Mesodermal cell (in vitro differentiated cells): ENCODE data around the gene LAMB4. TPM values are rescaled to one million over a fixed set of nuclear protein-coding genes. Genes with fewer than 3 reads are reported as not detected.

ENCODE experiments used
- H3K27ac ChIP-seq: 2 replicates; pipeline ENCODE4 v1.7.0; 2013; ENCODE audit warnings: mild to moderate bottlenecking, low read depth, low read length, moderate library complexity; ENCODE audit not compliant: severe bottlenecking
- H3K36me3 ChIP-seq: 2 replicates; pipeline ENCODE4 v1.7.1; 2013; ENCODE audit warnings: mild to moderate bottlenecking, low read length, moderate library complexity; ENCODE audit not compliant: control insufficient read depth, insufficient read depth
- H3K4me1 ChIP-seq: one replicate; pipeline ENCODE4 v1.7.1; 2013; ENCODE audit warnings: mild to moderate bottlenecking, low read length; ENCODE audit not compliant: insufficient read depth, control insufficient read depth, poor library complexity, severe bottlenecking
- H3K4me3 ChIP-seq: 2 replicates; pipeline ENCODE4 v1.7.0; 2013; ENCODE audit warnings: low read length, control low read depth, mild to moderate bottlenecking; ENCODE audit not compliant: insufficient read depth, poor library complexity, severe bottlenecking; ENCODE audit errors: extremely low read depth
- H3K9me3 ChIP-seq: 2 replicates; pipeline ENCODE4 v1.7.1; 2013; ENCODE audit warnings: mild to moderate bottlenecking, low read length, moderate library complexity; ENCODE audit not compliant: control insufficient read depth
- WGBS, 2 experiments: methylation state at CpG; one replicate each; pipeline ENCODE4 v1.1.5; 2013; ENCODE audit warnings: missing lambda C conversion rate in 2 of 2; ENCODE audit not compliant: insufficient coverage in 2 of 2; 5-methylcytosine and 5-hydroxymethylcytosine counted together
- polyA plus RNA-seq, 2 experiments: library from polyadenylated mRNA; stranded (reverse); fragments of 50-300 nt; gene quantifications; one replicate each; pipeline ENCODE4 v1.2.3, GENCODE V29; 2013

LAMB4 gene, protein sequence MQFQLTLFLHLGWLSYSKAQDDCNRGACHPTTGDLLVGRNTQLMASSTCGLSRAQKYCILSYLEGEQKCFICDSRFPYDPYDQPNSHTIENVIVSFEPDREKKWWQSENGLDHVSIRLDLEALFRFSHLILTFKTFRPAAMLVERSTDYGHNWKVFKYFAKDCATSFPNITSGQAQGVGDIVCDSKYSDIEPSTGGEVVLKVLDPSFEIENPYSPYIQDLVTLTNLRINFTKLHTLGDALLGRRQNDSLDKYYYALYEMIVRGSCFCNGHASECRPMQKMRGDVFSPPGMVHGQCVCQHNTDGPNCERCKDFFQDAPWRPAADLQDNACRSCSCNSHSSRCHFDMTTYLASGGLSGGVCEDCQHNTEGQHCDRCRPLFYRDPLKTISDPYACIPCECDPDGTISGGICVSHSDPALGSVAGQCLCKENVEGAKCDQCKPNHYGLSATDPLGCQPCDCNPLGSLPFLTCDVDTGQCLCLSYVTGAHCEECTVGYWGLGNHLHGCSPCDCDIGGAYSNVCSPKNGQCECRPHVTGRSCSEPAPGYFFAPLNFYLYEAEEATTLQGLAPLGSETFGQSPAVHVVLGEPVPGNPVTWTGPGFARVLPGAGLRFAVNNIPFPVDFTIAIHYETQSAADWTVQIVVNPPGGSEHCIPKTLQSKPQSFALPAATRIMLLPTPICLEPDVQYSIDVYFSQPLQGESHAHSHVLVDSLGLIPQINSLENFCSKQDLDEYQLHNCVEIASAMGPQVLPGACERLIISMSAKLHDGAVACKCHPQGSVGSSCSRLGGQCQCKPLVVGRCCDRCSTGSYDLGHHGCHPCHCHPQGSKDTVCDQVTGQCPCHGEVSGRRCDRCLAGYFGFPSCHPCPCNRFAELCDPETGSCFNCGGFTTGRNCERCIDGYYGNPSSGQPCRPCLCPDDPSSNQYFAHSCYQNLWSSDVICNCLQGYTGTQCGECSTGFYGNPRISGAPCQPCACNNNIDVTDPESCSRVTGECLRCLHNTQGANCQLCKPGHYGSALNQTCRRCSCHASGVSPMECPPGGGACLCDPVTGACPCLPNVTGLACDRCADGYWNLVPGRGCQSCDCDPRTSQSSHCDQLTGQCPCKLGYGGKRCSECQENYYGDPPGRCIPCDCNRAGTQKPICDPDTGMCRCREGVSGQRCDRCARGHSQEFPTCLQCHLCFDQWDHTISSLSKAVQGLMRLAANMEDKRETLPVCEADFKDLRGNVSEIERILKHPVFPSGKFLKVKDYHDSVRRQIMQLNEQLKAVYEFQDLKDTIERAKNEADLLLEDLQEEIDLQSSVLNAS (N-terminal part only)
- polyA plus RNA-seq (2013, experiment 1 of 2): 0.33 TPM
- not detected for polyA plus RNA-seq (2013, experiment 2 of 2)

DNA sequence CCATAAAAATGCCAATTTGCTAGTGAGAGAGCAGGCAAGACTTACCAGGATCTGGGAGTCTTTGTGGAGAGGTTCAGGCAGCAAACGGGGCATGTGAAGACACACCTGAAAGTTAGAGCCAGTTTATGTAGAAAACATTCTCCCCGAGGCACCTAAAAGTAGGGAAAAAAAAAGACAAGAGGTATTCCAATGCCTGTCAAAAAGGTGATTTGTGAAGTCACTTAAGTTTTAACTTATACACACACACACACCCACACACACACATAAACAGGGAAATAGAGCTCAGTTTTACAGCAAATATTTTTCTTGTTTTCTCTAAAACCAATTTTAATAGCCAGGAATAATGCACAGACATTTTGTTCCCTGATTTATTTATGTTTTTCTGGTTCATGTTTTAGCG, at the start of gene LAMB4:
LAMB4 (minus strand) TSS at position 101 of the 400 bp plus-strand sequence. CDS start 7,197 bp downstream, outside the sequence.
- H3K4me3 ChIP-seq: no peak within 1 kb of the TSS
- H3K36me3 ChIP-seq: no peaks in the 10 kb centered on the region
- no peaks in the 10 kb centered on the region for H3K9me3 ChIP-seq
- peaks cover 7% of the 10 kb centered on the region for H3K4me1 ChIP-seq
- no peak within 1 kb of the TSS for H3K27ac ChIP-seq
- 83 to 100% methylated on average over 1 of the region's 3 CpGs for WGBS, 2 experiments

DNA sequence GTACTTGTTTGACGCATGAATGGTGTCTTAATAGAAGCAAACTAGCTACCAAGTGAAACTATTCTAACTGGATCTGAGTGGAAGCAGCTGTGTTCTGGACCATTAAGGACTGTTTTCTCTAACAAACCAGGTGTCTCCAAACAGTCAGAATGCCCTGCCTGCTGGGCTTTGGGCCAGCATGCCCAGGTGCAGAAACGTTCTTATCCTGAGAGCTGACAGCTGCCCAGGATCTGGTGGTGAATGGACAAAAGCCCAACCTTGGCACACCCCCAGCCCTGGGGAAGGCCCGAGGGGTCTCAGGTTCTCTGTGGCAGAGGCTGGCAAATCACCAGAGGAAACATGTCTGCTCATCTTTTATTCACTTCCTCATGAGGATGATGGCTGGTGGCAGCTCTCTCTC, 48.2 kb upstream of the LAMB4 start:
- 80 to 86% methylated on average over 1 to 3 of the region's 3 CpGs for WGBS, 2 experiments
- Histone ChIP-seq H3K4me3 (no peak overlapping the region), H3K9me3 (no peaks in the 10 kb centered on the region), H3K27ac (no peak overlapping the region), H3K36me3 (no peaks in the 10 kb centered on the region), H3K4me1 (no peaks in the 10 kb centered on the region)

DNA sequence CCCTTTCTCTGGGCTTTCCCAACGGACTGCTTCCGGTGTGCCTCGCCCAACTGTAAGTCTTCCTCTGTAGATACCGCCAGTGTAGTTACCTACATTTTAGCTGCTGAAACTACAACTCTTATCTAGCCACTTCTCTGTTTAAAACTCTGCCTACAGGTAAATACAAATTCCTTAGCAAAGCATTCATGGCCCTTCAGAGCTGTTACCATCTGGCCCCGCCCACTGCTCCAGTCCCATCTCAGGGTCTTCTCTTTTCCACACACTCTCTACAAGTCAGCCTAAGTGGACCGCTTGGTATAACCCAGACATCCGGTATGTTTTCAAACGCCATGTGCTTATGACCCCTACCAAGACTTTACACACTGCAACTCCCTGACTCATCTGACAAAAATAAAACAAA, 41.0 kb upstream of the LAMB4 start:
- Histone ChIP-seq H3K27ac (no peak overlapping the region), H3K4me3 (no peak overlapping the region), H3K9me3 (no peaks in the 10 kb centered on the region), H3K4me1 (no peaks in the 10 kb centered on the region), H3K36me3 (no peaks in the 10 kb centered on the region)
- WGBS, 2 experiments: 95 to 98% methylated on average over 8 of the region's 8 CpGs

DNA sequence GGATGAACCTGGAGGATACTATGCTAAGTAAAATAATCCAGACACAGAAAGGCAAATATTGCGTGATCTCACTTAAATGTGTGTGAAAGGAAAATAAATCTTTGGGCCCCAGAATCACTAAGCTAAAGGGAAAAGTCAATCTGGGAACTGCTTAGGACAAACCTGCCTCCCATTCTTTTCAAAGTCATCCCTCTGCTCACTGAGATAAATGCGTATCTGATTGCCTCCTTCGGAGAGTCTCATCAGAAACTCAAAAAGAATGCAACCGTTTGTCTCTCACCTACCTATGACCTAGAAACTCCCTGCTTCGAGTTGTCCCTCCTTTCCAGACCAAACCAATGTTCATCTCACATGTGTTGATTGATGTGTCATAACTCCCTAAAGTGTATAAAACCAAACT, 40.1 kb upstream of the LAMB4 start:
- Histone ChIP-seq H3K4me3 (no peak overlapping the region), H3K4me1 (no peaks in the 10 kb centered on the region), H3K36me3 (no peaks in the 10 kb centered on the region), H3K9me3 (no peaks in the 10 kb centered on the region), H3K27ac (no peak overlapping the region)
- WGBS, 2 experiments: 71 to 81% methylated on average over 2 to 4 of the region's 5 CpGs

DNA sequence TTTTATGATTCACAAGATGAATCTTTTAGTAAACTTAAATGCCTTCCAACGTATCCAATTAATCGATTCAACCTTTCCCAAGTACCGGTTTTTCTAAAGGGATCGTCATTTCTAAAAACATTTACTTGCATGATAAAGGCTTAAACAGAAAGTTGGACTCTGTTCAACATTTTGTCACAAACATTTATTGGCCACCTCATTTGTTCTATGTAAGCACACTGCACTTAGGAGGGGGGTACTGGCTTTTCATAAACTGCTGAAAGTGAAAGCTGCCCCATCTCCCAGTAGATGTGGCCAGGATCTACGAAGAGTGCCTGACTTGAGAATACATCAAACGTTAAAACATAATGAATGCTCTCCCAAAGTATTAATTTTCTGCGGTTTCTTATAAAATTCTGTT, 37.3 kb upstream of the LAMB4 start:
- Histone ChIP-seq H3K4me1 (no peaks in the 10 kb centered on the region), H3K27ac (no peak overlapping the region), H3K36me3 (no peaks in the 10 kb centered on the region), H3K4me3 (no peak overlapping the region), H3K9me3 (no peaks in the 10 kb centered on the region)
- 94 to 95% methylated on average over 5 to 7 of the region's 7 CpGs for WGBS, 2 experiments

DNA sequence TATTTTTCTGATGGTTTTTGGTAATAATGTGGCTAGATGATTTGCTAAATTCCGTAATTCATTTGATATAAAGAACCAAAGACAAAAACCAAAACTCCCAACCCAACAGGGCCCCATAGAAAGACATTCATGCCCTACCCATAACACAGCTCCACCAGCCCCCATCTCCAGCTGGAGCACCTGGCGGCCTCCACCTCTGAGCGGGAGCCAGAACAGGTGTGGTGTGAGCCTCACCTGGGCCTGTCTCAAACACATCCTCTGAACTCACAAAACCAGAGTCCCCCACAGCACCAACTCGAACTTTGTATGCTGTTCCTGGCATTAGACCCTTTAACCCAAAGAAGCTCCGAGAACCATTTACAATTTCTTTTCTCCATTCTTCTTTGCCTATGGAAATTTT, 36.5 kb upstream of the LAMB4 start:
- WGBS, 2 experiments: 85 to 100% methylated on average over 2 to 3 of the region's 5 CpGs
- no peaks in the 10 kb centered on the region for H3K4me1 ChIP-seq
- H3K36me3 ChIP-seq: no peaks in the 10 kb centered on the region
- H3K27ac ChIP-seq: no peak overlapping the region
- no peak overlapping the region for H3K4me3 ChIP-seq
- no peaks in the 10 kb centered on the region for H3K9me3 ChIP-seq

DNA sequence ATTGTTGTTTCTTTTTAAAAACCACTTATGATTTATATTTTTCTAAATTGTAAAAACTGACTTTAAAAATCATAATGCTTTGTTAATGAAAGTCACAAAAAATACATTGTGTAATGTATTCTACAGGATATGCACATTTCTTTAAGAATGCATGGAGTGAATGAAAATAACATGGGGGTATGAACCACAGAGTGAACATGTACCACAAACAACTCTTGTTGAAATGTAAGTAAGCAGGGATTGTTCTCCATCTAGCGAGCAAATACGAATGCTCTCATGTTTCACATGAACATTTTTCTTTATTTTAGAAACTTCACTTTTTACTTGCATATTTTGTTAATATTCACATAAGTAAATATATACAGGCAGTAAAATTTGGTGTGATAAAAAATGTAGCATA, 35.6 kb upstream of the LAMB4 start:
- H3K27ac ChIP-seq: no peak overlapping the region
- H3K4me1 ChIP-seq: no peaks in the 10 kb centered on the region
- no peaks in the 10 kb centered on the region for H3K36me3 ChIP-seq
- no CpG with 5 or more reads among the region's 2 CpGs for WGBS, 2 experiments
- H3K9me3 ChIP-seq: no peaks in the 10 kb centered on the region
- H3K4me3 ChIP-seq: no peak overlapping the region

DNA sequence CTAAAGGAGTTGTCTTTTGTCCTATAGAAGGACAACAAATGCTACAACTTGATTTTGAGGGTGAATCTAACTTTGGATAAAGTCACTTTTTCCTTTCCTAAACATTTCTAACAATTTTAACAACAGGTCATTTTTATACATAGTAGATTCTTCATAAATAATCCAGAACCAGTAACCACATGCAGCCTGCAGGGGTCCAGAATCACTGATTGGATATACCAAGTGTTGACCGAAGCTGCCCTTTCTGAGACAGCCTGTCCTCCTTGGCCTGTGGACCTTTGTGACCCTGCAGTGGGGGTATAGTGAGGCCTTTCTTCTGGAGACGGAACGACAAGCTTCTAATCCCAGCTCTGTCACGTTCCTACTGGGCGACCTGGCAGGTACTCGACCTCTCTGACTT, 34.8 kb upstream of the LAMB4 start:
- H3K36me3 ChIP-seq: no peaks in the 10 kb centered on the region
- no peaks in the 10 kb centered on the region for H3K4me1 ChIP-seq
- H3K4me3 ChIP-seq: no peak overlapping the region
- 50 to 80% methylated on average over 3 to 6 of the region's 6 CpGs for WGBS, 2 experiments
- no peaks in the 10 kb centered on the region for H3K9me3 ChIP-seq
- H3K27ac ChIP-seq: no peak overlapping the region

DNA sequence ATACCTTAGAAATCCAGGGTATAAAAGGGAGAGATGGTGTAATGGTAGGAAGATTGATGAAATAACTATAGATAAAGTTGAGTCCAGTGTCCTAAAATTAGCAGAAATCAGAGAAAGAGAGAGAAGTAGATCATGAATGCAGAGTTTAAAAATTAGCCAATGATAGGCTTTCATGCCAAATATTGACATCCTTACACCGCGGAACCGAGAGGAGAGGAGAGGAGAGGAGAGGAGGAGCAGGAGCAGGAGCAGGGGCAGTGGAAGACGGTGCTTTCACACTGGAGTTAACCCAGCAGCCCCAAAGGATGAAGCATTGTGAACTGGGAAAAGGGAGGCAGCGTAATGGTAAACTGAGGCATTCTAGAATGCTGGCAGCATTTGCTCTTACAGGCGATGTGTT, 34.2 kb upstream of the LAMB4 start:
- Histone ChIP-seq H3K4me1 (no peaks in the 10 kb centered on the region), H3K36me3 (no peaks in the 10 kb centered on the region), H3K4me3 (no peak overlapping the region), H3K27ac (no peak overlapping the region), H3K9me3 (no peaks in the 10 kb centered on the region)
- 90 to 92% methylated on average over 2 of the region's 6 CpGs for WGBS, 2 experiments

DNA sequence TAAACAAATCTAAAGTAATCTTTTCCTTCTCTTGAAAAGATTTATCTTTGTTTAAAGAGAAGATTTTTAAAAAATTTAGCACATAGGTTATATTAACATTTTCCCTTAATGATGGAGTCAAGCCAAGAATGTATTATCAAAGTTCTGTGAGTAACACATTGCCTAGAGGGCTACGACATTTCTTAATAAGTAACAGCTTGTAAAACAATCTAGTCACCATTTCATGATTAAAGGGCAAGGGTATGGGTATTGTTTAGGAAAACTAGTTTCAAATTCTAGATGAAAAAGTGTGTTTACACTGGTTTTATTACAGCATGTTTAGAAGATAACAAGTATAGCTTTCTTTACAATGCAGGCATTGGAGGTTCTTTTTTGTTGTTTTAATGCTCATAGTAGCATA, 28.6 kb upstream of the LAMB4 start:
- Histone ChIP-seq H3K36me3 (no peaks in the 10 kb centered on the region), H3K27ac (no peak overlapping the region), H3K9me3 (no peaks in the 10 kb centered on the region), H3K4me1 (no peaks in the 10 kb centered on the region), H3K4me3 (no peak overlapping the region)
- no CpG with 5 or more reads among the region's 1 CpG for WGBS, 2 experiments
